GM13976 (cell line): ENCODE measurements around the gene SS18.

Experiments
- DNase-seq: peaks from one replicate; pipeline ENCODE4 v3.0.0; 2012; ENCODE audit warnings: low spot score
- in situ Hi-C: fragments of 300-500 bp; cut with MboI; formaldehyde crosslinking; loops from one replicate; pipeline ENCODE4 v1.12.0; 2022; ENCODE audit warnings: low sequenced_read_pairs, mixed read lengths, inconsistent platforms; ENCODE audit not compliant: unreplicated experiment
- TF ChIP-seq, protein P1 (sequence below): IDR thresholded peaks from 2 replicates; pipeline ENCODE4 v1.5.1; 2012; ENCODE audit warnings: borderline replicate concordance, mild to moderate bottlenecking; ENCODE audit not compliant: insufficient read depth; ENCODE audit errors: extremely low read depth, missing control alignments, control extremely low read depth

Gene SS18

DNA sequence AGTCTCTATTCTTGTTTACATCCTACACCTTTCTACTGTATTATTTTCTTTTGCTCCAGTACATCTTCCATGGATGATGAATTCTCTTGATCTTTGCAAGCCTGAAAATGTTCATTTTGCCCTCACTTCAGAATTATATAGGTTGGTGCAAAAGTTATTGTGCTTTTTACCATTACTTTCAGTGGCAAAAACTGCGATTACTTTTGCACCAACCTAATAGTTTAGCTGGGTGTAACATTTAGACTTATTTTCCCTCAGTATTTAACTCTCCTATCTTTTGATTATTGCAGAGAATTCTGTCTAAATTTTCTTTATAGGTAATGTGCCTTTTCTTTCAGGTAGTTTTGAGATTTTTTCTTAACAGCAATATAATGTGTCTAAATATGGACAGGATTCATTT lies 81.8 kb downstream of the SS18 start:
- TF ChIP-seq, protein P1, sequence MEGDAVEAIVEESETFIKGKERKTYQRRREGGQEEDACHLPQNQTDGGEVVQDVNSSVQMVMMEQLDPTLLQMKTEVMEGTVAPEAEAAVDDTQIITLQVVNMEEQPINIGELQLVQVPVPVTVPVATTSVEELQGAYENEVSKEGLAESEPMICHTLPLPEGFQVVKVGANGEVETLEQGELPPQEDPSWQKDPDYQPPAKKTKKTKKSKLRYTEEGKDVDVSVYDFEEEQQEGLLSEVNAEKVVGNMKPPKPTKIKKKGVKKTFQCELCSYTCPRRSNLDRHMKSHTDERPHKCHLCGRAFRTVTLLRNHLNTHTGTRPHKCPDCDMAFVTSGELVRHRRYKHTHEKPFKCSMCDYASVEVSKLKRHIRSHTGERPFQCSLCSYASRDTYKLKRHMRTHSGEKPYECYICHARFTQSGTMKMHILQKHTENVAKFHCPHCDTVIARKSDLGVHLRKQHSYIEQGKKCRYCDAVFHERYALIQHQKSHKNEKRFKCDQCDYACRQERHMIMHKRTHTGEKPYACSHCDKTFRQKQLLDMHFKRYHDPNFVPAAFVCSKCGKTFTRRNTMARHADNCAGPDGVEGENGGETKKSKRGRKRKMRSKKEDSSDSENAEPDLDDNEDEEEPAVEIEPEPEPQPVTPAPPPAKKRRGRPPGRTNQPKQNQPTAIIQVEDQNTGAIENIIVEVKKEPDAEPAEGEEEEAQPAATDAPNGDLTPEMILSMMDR: no peak
- DNase-seq: no peak
- in situ Hi-C loops: no loop called here

DNA sequence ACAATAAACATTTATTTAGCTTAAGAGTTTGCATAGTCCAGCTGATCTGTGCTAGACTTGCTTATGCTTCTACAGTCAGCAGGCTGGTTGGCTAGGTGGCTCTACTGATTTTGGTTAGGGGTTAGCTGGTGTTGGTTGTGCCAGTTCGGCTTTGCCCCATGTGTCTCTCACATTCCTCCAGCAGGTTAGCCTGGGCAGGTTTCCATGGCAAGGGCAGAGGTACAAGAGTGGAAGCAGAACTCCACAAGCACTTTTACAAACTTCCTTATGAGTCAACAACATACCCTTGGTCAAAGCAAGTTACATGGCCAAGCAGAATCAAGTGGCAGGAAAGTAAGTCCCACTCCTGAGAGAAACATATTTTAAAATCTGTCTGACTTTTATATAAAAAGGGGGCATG lies 82.3 kb downstream of the SS18 start:
- in situ Hi-C loops: no loop called here
- TF ChIP-seq, protein P1: no peak
- no peak for DNase-seq

DNA sequence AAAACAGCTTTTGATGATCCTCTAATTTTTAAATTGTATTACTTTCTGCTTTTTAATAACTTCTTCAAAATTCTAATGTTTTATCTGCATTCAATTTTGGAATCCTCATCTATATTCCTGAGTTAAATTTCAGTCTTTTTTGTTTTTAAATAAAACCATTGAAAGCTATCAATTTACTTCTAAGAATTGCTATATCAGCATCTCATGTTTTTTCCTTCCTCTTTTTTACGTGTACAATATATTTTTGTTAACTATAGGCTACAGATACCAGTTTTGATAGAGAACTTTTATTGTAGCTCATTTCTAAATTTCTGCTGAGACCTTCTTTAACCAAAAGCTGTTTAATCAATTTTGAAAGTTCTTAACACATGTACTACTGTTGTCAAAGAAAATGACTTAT lies 84.5 kb downstream of the SS18 start:
- in situ Hi-C loops: no loop called here
- TF ChIP-seq, protein P1: no peak
- DNase-seq: no peak

DNA sequence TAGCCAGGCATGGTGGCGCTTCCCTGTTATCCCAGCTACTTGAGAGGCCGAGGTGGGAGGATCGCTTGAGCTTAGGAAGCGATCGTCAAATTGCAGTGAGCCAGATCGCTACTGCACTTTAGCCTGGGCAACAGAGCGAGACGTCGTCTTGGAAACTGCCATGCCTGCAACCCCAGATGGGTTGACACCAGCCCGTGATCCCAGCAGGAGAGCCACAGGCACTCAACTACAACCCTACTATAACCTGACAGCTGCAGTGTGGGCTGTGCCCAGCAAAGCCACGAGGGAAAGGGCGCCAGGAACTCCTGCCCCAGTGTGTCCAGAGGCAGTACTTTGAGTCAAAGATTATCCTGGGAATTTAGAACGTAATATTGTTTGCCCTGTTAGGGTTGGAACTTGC lies 85.6 kb downstream of the SS18 start:
- no peak for DNase-seq
- TF ChIP-seq, protein P1: no peak
- in situ Hi-C loops: no loop called here

DNA sequence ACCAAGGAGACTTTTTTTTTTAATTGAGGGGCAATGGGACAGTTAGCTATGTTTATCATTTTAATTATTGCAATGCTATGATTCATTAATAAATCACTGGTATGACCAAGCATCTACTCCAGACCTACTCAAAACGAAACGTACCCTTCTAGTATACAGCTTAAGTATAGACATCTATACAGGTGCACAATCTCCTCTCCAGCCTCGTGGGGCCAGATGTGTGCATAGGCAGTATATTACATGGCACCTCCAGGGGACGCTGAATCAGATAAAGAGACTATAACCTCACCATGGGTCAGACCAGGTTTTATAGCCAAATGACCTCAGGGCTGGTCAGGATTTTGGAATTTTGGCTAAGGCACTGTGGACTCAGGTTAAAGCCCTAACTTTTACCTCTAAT lies 86.6 kb downstream of the SS18 start:
- in situ Hi-C loops: no loop called here

DNA sequence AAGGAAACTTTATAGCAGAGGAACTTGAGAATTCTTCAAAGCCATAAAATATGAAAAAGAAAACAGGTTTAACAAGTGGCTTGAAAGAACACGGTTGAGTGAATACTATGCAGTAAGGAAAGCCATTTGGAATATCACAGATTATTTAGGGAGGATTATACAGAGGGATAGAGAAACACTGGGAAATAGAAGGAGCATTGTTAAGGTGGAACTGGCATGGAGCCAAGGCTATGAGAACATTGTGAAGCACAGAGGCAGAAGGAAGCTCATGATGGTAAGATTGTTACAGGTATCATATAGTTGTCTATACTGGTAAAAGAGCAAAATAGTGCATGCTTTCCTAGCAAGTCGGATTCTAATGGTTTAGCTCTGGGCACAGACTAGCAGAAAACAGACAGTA lies 87.1 kb downstream of the SS18 start:
- no peak for DNase-seq
- in situ Hi-C loops: no loop called here
- TF ChIP-seq, protein P1: no peak

More for the DNA sequence above, 86.6 kb downstream of the SS18 start:
- DNase-seq: no peak
- TF ChIP-seq, protein P1: no peak
